Neural cell (in vitro differentiated cells): Measurements from ENCODE around the gene CDH3. TPM values are rescaled to one million over a fixed set of nuclear protein-coding genes. Genes with fewer than 3 reads are reported as not detected.

ENCODE experiments used
- H2AFZ ChIP-seq: fragments of 200-600, 300-800 bp; sonication (generic), shearing (Covaris generic); 2 replicates; pipeline ENCODE4 v1.6.0; 2014; ENCODE audit warnings: low read depth, mild to moderate bottlenecking, antibody characterized with exemption, low read length, moderate library complexity
- H3F3A ChIP-seq: fragments of 200-600 bp; shearing (Covaris generic); 2 replicates; pipeline ENCODE4 v1.6.1; 2016; ENCODE audit warnings: mild to moderate bottlenecking, moderate library complexity, mixed read lengths, antibody characterized with exemption, low read length; ENCODE audit not compliant: insufficient read depth, poor library complexity, severe bottlenecking
- H3K27ac ChIP-seq: fragments of 200-600, 300-800 bp; sonication (generic), shearing (Covaris generic); 2 replicates; pipeline ENCODE4 v1.5.1; 2014; ENCODE audit warnings: mild to moderate bottlenecking, low read length, moderate library complexity
- H3K27me3 ChIP-seq: fragments of 300-800, 200-600 bp; sonication (generic), shearing (Covaris generic); 2 replicates; pipeline ENCODE4 v1.6.0; 2014; ENCODE audit warnings: mild to moderate bottlenecking, low read depth, low read length, moderate library complexity; ENCODE audit not compliant: insufficient read depth
- H3K36me3 ChIP-seq: fragments of 300-800, 200-600 bp; sonication (generic), shearing (Covaris generic); 2 replicates; pipeline ENCODE4 v1.5.1; 2014; ENCODE audit warnings: mild to moderate bottlenecking, antibody characterized with exemption, low read length, moderate library complexity; ENCODE audit not compliant: insufficient read depth
- H3K4me2 ChIP-seq: fragments of 300-800, 200-600 bp; sonication (generic), shearing (Covaris generic); 2 replicates; pipeline ENCODE4 v1.6.0; 2014; ENCODE audit warnings: mild to moderate bottlenecking, low read length
- H3K4me3 ChIP-seq: fragments of 300-800, 200-600 bp; sonication (generic), shearing (Covaris generic); 2 replicates; pipeline ENCODE4 v1.5.1; 2014; ENCODE audit warnings: mild to moderate bottlenecking, low read length, moderate library complexity
- H3K79me2 ChIP-seq: fragments of 200-600 bp; shearing (Covaris generic); replicated peaks from 2 replicates; pipeline ENCODE4 v1.6.0; 2014; ENCODE audit warnings: mild to moderate bottlenecking, low read length, moderate library complexity; ENCODE audit not compliant: insufficient read depth
- H3K9ac ChIP-seq: fragments of 300-800, 200-600 bp; sonication (generic), shearing (Covaris generic); 2 replicates; pipeline ENCODE4 v1.6.1; 2016; ENCODE audit warnings: mild to moderate bottlenecking, low read length, mixed read lengths
- H3K9me2 ChIP-seq: fragments of 200-600 bp; shearing (Covaris generic); 2 replicates; pipeline ENCODE4 v1.6.1; 2016; ENCODE audit warnings: mild to moderate bottlenecking, low read length, mixed read lengths; ENCODE audit not compliant: insufficient read depth
- H3K9me3 ChIP-seq: fragments of 200-600, 300-800 bp; sonication (generic), shearing (Covaris generic); 2 replicates; pipeline ENCODE4 v1.6.1; 2016; ENCODE audit warnings: mild to moderate bottlenecking, mixed run types, low read length, moderate library complexity, mixed read lengths
- H4K20me1 ChIP-seq: fragments of 200-600 bp; shearing (Covaris generic); 2 replicates; pipeline ENCODE4 v1.6.1; 2016; ENCODE audit warnings: mild to moderate bottlenecking, mixed run types; ENCODE audit not compliant: insufficient read depth
- EP300 ChIP-seq: fragments of 450-650 bp; conservative IDR thresholded peaks from 2 replicates; pipeline ENCODE4 v1.6.1; 2014; ENCODE audit warnings: antibody characterized with exemption, mild to moderate bottlenecking, moderate library complexity; ENCODE audit not compliant: poor library complexity, severe bottlenecking
- EZH2 ChIP-seq: fragments of 200-600, 300-800 bp; shearing (Covaris generic), sonication (generic); IDR thresholded peaks from 2 replicates; pipeline ENCODE4 v1.6.1; 2014; ENCODE audit warnings: antibody characterized with exemption, low read length, borderline replicate concordance, mild to moderate bottlenecking; ENCODE audit not compliant: insufficient read depth, poor library complexity, severe bottlenecking
- MXI1 ChIP-seq: fragments of 450-650 bp; conservative IDR thresholded peaks from 2 replicates; pipeline ENCODE4 v1.6.1; 2014; ENCODE audit warnings: antibody characterized with exemption, mild to moderate bottlenecking; ENCODE audit not compliant: poor library complexity, severe bottlenecking
- POLR2AphosphoS5 ChIP-seq: IDR thresholded peaks from 2 replicates; pipeline ENCODE4 v1.6.1; 2012
- RAD21 ChIP-seq: fragments of 450-650 bp; conservative IDR thresholded peaks from 2 replicates; pipeline ENCODE4 v1.6.1; 2014; ENCODE audit warnings: antibody characterized with exemption, mild to moderate bottlenecking, moderate library complexity
- SMC3 ChIP-seq: fragments of 450-650 bp; conservative IDR thresholded peaks from 2 replicates; pipeline ENCODE4 v1.6.1; 2014; ENCODE audit warnings: antibody characterized with exemption, mild to moderate bottlenecking, moderate library complexity; ENCODE audit not compliant: poor library complexity
- TAF1 ChIP-seq: IDR thresholded peaks from 2 replicates; pipeline ENCODE4 v1.6.1; 2012; ENCODE audit warnings: low read depth
- polyA plus RNA-seq: library from polyadenylated mRNA; depleted of rRNA; stranded (reverse); fragments of >200 nt; gene quantifications from 2 replicates; pipeline ENCODE4 v1.2.3, GENCODE V29; 2014
- TF ChIP-seq, protein P1 (sequence below): fragments of 450-650 bp; IDR thresholded peaks from 2 replicates; pipeline ENCODE4 v1.5.1; 2014; ENCODE audit warnings: antibody characterized with exemption, mild to moderate bottlenecking, moderate library complexity; ENCODE audit not compliant: poor library complexity, severe bottlenecking
- TF ChIP-seq, protein P2 (sequence below): IDR thresholded peaks from 2 replicates; pipeline ENCODE4 v1.6.1; 2012; ENCODE audit warnings: borderline replicate concordance

Gene CDH3
- polyA plus RNA-seq, 1 donor from 2014 or later: 9.1 TPM

DNA sequence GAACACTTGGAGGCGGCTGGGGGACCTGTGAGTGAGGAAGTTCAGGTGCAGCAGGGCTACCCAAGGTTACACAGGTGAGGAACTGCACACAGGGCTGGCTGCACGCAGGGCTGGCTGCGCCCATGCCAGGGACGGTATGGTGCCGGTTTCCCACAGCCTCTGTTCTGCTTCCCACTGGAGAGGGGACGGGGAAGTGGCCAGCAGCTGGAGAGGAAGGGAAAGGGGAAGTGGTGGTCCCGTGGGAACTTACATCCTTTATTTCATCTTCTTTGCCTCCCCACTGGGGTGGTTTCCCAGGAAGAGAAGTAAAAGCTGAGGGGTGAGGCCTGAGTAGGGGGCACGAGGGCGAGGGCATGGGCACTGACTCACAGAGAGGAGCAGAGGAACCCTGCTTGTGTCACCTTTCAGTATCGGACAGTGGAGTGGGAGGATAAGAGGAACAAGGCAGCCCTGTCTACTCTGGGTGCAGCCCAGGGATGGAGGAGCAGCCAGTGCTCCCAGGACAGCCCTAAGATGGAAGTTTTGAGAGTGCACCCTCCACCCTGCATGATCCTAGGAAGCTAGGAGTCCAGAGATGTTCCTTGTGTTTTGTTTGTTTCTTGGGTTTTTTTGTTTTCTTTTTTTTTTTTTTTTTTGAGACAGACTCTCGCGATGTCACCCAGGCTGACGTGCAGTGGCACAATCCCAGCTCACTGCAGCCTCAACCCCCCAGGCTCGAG lies 66.5 kb downstream of the CDH3 start:
- Histone ChIP-seq H3K4me2 (no peak overlapping the region), H3K36me3 (no peaks in the 10 kb centered on the region), H3K79me2 (no peaks in the 10 kb centered on the region), H3K4me3 (no peak overlapping the region), H2AFZ (no peak overlapping the region), H3K9me2 (no peaks in the 10 kb centered on the region), H3K27ac (no peak overlapping the region), H3K9me3 (no peaks in the 10 kb centered on the region), H3K27me3 (no peaks in the 10 kb centered on the region), H3K9ac (no peak overlapping the region), H3F3A (no peaks in the 10 kb centered on the region), H4K20me1 (no peaks in the 10 kb centered on the region)
- TF ChIP-seq RAD21 (no peak), EP300 (no peak), SMC3 (no peak), MXI1 (no peak), EZH2 (no peak), TAF1 (no peak), POLR2AphosphoS5 (no peak)
- TF ChIP-seq, protein P1, sequence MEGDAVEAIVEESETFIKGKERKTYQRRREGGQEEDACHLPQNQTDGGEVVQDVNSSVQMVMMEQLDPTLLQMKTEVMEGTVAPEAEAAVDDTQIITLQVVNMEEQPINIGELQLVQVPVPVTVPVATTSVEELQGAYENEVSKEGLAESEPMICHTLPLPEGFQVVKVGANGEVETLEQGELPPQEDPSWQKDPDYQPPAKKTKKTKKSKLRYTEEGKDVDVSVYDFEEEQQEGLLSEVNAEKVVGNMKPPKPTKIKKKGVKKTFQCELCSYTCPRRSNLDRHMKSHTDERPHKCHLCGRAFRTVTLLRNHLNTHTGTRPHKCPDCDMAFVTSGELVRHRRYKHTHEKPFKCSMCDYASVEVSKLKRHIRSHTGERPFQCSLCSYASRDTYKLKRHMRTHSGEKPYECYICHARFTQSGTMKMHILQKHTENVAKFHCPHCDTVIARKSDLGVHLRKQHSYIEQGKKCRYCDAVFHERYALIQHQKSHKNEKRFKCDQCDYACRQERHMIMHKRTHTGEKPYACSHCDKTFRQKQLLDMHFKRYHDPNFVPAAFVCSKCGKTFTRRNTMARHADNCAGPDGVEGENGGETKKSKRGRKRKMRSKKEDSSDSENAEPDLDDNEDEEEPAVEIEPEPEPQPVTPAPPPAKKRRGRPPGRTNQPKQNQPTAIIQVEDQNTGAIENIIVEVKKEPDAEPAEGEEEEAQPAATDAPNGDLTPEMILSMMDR: no peak
- TF ChIP-seq, protein P2, sequence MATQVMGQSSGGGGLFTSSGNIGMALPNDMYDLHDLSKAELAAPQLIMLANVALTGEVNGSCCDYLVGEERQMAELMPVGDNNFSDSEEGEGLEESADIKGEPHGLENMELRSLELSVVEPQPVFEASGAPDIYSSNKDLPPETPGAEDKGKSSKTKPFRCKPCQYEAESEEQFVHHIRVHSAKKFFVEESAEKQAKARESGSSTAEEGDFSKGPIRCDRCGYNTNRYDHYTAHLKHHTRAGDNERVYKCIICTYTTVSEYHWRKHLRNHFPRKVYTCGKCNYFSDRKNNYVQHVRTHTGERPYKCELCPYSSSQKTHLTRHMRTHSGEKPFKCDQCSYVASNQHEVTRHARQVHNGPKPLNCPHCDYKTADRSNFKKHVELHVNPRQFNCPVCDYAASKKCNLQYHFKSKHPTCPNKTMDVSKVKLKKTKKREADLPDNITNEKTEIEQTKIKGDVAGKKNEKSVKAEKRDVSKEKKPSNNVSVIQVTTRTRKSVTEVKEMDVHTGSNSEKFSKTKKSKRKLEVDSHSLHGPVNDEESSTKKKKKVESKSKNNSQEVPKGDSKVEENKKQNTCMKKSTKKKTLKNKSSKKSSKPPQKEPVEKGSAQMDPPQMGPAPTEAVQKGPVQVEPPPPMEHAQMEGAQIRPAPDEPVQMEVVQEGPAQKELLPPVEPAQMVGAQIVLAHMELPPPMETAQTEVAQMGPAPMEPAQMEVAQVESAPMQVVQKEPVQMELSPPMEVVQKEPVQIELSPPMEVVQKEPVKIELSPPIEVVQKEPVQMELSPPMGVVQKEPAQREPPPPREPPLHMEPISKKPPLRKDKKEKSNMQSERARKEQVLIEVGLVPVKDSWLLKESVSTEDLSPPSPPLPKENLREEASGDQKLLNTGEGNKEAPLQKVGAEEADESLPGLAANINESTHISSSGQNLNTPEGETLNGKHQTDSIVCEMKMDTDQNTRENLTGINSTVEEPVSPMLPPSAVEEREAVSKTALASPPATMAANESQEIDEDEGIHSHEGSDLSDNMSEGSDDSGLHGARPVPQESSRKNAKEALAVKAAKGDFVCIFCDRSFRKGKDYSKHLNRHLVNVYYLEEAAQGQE: no peak

DNA sequence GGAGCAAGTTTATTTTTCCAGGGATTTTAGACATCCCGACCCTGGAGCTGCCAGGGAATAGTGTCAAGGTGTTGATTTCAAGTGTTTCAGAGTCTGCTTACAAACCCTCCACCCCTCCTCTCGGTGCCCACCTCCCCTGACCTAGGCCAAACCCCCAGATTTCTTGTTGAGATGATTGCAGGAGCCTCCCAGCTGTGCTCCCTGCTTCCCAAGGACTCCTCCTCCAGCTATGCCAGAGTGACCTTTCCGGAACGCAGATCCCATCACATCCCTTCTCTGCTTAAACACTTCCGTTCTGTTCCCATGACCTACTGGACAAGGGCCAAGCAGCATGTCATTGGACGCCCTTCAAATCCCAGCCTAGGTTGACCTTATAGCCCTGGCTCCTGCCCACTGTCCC lies 68.3 kb downstream of the CDH3 start:
- H3K27me3 ChIP-seq: no peaks in the 10 kb centered on the region
- no peaks in the 10 kb centered on the region for H3K36me3 ChIP-seq
- H3K9me2 ChIP-seq: no peaks in the 10 kb centered on the region
- no peak overlapping the region for H2AFZ ChIP-seq
- no peak overlapping the region for H3K27ac ChIP-seq
- H3K9ac ChIP-seq: no peak overlapping the region
- TF ChIP-seq, protein P2: no peak
- TF ChIP-seq TAF1: no peak
- no peak for TF ChIP-seq RAD21
- no peak for TF ChIP-seq POLR2AphosphoS5
- TF ChIP-seq MXI1: no peak
- TF ChIP-seq EP300: no peak
- no peak for TF ChIP-seq EZH2
- TF ChIP-seq SMC3: no peak
- TF ChIP-seq, protein P1: no peak
- H3K4me2 ChIP-seq: no peak overlapping the region
- H4K20me1 ChIP-seq: no peaks in the 10 kb centered on the region
- H3K9me3 ChIP-seq: no peaks in the 10 kb centered on the region
- H3F3A ChIP-seq: no peaks in the 10 kb centered on the region
- H3K79me2 ChIP-seq: no peaks in the 10 kb centered on the region
- no peak overlapping the region for H3K4me3 ChIP-seq
